GM10266 (cell line): ENCODE data around the gene FABP7.
"Not testable (repeated sequence)": the region's sequence is repeated elsewhere in the genome, so short reads cannot be mapped to it uniquely, and the experiment has no call there.

Experiments used
- DNase-seq: peaks from one replicate; pipeline ENCODE4 v3.0.0; 2012; ENCODE audit errors: extremely low spot score
- CTCF ChIP-seq: IDR thresholded peaks from 2 replicates; pipeline ENCODE4 v1.5.1; 2012; ENCODE audit warnings: mild to moderate bottlenecking, low read depth; ENCODE audit not compliant: control insufficient read depth, insufficient read depth; ENCODE audit errors: missing control alignments

FABP7 gene

GRCh38 chr6:122736616-122737015, 42.9 kb upstream of the FABP7 start:
- DNase-seq: no peak
- TF ChIP-seq CTCF: no peak

- TF ChIP-seq CTCF: no peak
- DNase-seq: no peak
Observed at GRCh38 chr6:122740091-122740490, 39.4 kb upstream of the FABP7 start.

- DNase-seq: no peak
- no peak for TF ChIP-seq CTCF
Observed at GRCh38 chr6:122740936-122741335, 38.6 kb upstream of the FABP7 start.

GRCh38 chr6:122744247-122744646, 35.3 kb upstream of the FABP7 start:
- DNase-seq: not testable (repeated sequence)

GRCh38 chr6:122744856-122745255, 34.7 kb upstream of the FABP7 start:
- DNase-seq: not testable (repeated sequence)

- DNase-seq: no peak
- no peak for TF ChIP-seq CTCF
Observed at GRCh38 chr6:122746688-122747087, 32.8 kb upstream of the FABP7 start.

- DNase-seq: no peak
- no peak for TF ChIP-seq CTCF
Observed at GRCh38 chr6:122747573-122747972, 31.9 kb upstream of the FABP7 start.

GRCh38 chr6:122748945-122749344, 30.6 kb upstream of the FABP7 start:
- not testable (repeated sequence) for DNase-seq

- no peak for DNase-seq
- no peak for TF ChIP-seq CTCF
Observed at GRCh38 chr6:122749451-122750050, 30.0 kb upstream of the FABP7 start.
